Transverse colon (tissue), 4 donors: ENCODE data around the gene MYO16. TPM values are rescaled to one million over a fixed set of nuclear protein-coding genes. Genes with fewer than 3 reads are reported as not detected.

Experiments
- DNase-seq: peaks from one replicate; pipeline ENCODE4 v3.0.0-alpha.2; 2019
- H3K27ac ChIP-seq, 4 donors: fragments of 200-600 bp; sonication (generic); 2 replicates each; pipeline ENCODE4 v1.5.1; 2016 to 2018; ENCODE audit warnings: inconsistent platforms in 4 of 4
- H3K27me3 ChIP-seq: fragments of 200-600 bp; sonication (generic); 2 replicates; pipeline ENCODE4 v1.5.1; 2017; ENCODE audit warnings: inconsistent platforms
- H3K36me3 ChIP-seq, 4 donors: fragments of 200-600 bp; sonication (generic); 2 replicates each; pipeline ENCODE4 v1.5.1; 2017 to 2019; ENCODE audit warnings: inconsistent platforms in 4 of 4
- H3K4me1 ChIP-seq, 4 donors: fragments of 200-600 bp; sonication (generic); 2 replicates each; pipeline ENCODE4 v1.5.1; 2017 to 2020; ENCODE audit warnings: inconsistent platforms in 4 of 4
- H3K4me3 ChIP-seq, 4 donors: fragments of 200-600 bp; sonication (generic); 1 replicate in 1 of 4; 2 replicates in 3 of 4; pipeline versions ENCODE4 v1.5.1 to v1.6.1; 2017 to 2019; ENCODE audit warnings: inconsistent platforms in 4 of 4
- H3K9me3 ChIP-seq, 2 donors: fragments of 200-600 bp; sonication (generic); 2 replicates each; pipeline ENCODE4 v1.5.1; 2017 to 2019; ENCODE audit warnings: inconsistent platforms in 2 of 2
- EP300 ChIP-seq: sonication (generic); formaldehyde crosslinking; IDR thresholded peaks from one replicate; pipeline ENCODE4 v1.6.1; 2017; ENCODE audit warnings: antibody characterized with exemption, low read depth
- POLR2A ChIP-seq: fragments of 450-650 bp; IDR thresholded peaks from one replicate; pipeline ENCODE4 v1.6.1; 2016; ENCODE audit warnings: antibody characterized with exemption, mild to moderate bottlenecking, moderate library complexity
- POLR2AphosphoS5 ChIP-seq, 3 donors: sonication (generic); formaldehyde crosslinking; IDR thresholded peaks; one replicate each; pipeline ENCODE4 v1.6.1; 2016; ENCODE audit warnings: antibody characterized with exemption in 3 of 3
- WGBS, 2 donors: methylation state at CpG; one replicate each; pipeline ENCODE4 v1.1.5; 2018; ENCODE audit warnings: low coverage in 1 of 2; 5-methylcytosine and 5-hydroxymethylcytosine counted together
- in situ Hi-C, 4 donors: fragments of 200-750 bp; cut with MboI; loops; one replicate each; pipeline versions ENCODE4 v1.15.0 to v1.15.1; 2017; ENCODE audit warnings: low sequenced_read_pairs in 3 of 4, low pct_ligation_motif_present in 1 of 4, low pct_unique_long_range_greater_than_20kb in 1 of 4
- intact Hi-C: fragments of 100-400 bp; cut with DNase I; formaldehyde crosslinking; loops from one replicate; pipeline ENCODE4 v1.15.1; 2023; ENCODE audit warnings: low total_unique reads
- total RNA-seq, 4 donors: library from RNA; depleted of rRNA; stranded (reverse); fragments of >200 nt; gene quantifications; one replicate each; pipeline ENCODE4 v1.1.0, GENCODE V29; 2016
- TF ChIP-seq, protein P1 (sequence below), 5 experiments: fragments of 200-600 bp in 3 of 5; fragments of 450-650 bp in 2 of 5; sonication (generic) in 3 of 5; IDR thresholded peaks; 1 replicate in 2 of 5; 2 replicates in 3 of 5; pipeline ENCODE4 v1.5.1; 2016 to 2017; ENCODE audit warnings: antibody characterized with exemption in 5 of 5, inconsistent platforms in 3 of 5, mild to moderate bottlenecking in 2 of 5, moderate library complexity in 1 of 5

MYO16 gene
- total RNA-seq, 4 donors from 2014 or later = under 0.01 to 3.4 TPM; not detected in 2

GRCh38 chr13:108690726-108691125, 61.3 kb downstream of the MYO16 start:
- TF ChIP-seq, protein P1, sequence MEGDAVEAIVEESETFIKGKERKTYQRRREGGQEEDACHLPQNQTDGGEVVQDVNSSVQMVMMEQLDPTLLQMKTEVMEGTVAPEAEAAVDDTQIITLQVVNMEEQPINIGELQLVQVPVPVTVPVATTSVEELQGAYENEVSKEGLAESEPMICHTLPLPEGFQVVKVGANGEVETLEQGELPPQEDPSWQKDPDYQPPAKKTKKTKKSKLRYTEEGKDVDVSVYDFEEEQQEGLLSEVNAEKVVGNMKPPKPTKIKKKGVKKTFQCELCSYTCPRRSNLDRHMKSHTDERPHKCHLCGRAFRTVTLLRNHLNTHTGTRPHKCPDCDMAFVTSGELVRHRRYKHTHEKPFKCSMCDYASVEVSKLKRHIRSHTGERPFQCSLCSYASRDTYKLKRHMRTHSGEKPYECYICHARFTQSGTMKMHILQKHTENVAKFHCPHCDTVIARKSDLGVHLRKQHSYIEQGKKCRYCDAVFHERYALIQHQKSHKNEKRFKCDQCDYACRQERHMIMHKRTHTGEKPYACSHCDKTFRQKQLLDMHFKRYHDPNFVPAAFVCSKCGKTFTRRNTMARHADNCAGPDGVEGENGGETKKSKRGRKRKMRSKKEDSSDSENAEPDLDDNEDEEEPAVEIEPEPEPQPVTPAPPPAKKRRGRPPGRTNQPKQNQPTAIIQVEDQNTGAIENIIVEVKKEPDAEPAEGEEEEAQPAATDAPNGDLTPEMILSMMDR (IDR thresholded peaks at IDR 0.05) = no peak
- intact Hi-C loops = no loop called here
- no peaks in the 10 kb centered on the region for H3K36me3 ChIP-seq
- no peak overlapping the region for H3K4me3 ChIP-seq
- 50 to 85% methylated on average over 1 of the region's 1 CpG for WGBS, 2 donors
- DNase-seq = no peak
- H3K27ac ChIP-seq = no peak overlapping the region
- no peaks in the 10 kb centered on the region for H3K27me3 ChIP-seq
- no peaks in the 10 kb centered on the region for H3K4me1 ChIP-seq
- no peaks in the 10 kb centered on the region for H3K9me3 ChIP-seq
- in situ Hi-C loops = no loop called here

- no peaks in the 10 kb centered on the region for H3K4me1 ChIP-seq
- no peaks in the 10 kb centered on the region for H3K27me3 ChIP-seq
- H3K27ac ChIP-seq = no peak overlapping the region
- peaks cover 3 to 5% of the 10 kb centered on the region in 2 donors for H3K9me3 ChIP-seq
- 38 to 49% methylated on average over 8 to 9 of the region's 9 CpGs for WGBS, 2 donors
- in situ Hi-C loops = no loop called here
- no peaks in the 10 kb centered on the region for H3K36me3 ChIP-seq
- intact Hi-C loops = loop anchor here (5.0 kb wide), 1 partner anchor 578 kb away; no protein-coding TSS in a partner anchor
- no peak for TF ChIP-seq POLR2A
- TF ChIP-seq EP300 = no peak
- TF ChIP-seq POLR2AphosphoS5 (IDR thresholded peaks at IDR 0.05) = no peak
- TF ChIP-seq, protein P1 (IDR thresholded peaks at IDR 0.05) = no peak
- no peak overlapping the region for H3K4me3 ChIP-seq
- no peak for DNase-seq
Observed at GRCh38 chr13:108700422-108701170, 71.2 kb downstream of the MYO16 start.

DNA sequence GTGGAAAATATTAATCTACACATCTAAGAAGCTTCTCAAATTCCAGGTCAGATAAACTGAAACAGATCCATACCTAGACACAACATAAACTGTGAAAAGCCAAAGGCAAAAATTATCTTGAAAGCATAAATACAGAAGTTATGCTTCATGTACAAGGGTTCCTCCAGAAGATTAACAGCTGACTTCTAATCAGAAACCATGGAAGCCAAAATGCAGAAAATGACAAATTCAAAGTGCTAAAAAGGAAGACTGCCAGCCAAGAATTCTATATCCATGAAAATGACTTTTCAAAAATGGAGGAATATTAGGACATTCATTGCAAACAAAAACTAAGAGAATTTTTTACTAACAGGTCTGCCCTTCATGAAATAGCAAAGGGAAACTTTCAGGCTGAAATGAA, 72.8 kb downstream of the MYO16 start:
- TF ChIP-seq POLR2A (no peak), POLR2AphosphoS5 (IDR thresholded peaks at IDR 0.05) (no peak), EP300 (no peak)
- TF ChIP-seq, protein P1 (IDR thresholded peaks at IDR 0.05) = no peak
- no peak overlapping the region for H3K4me3 ChIP-seq
- no peaks in the 10 kb centered on the region for H3K36me3 ChIP-seq
- H3K27me3 ChIP-seq = no peaks in the 10 kb centered on the region
- H3K27ac ChIP-seq = no peak overlapping the region
- H3K9me3 ChIP-seq = peaks cover 3 to 5% of the 10 kb centered on the region in 2 donors
- DNase-seq = no peak
- intact Hi-C loops (loop anchor here (5.0 kb wide), 1 partner anchor 580 kb away; no protein-coding TSS in a partner anchor), in situ Hi-C loops (no loop called here)
- no peaks in the 10 kb centered on the region for H3K4me1 ChIP-seq

DNA sequence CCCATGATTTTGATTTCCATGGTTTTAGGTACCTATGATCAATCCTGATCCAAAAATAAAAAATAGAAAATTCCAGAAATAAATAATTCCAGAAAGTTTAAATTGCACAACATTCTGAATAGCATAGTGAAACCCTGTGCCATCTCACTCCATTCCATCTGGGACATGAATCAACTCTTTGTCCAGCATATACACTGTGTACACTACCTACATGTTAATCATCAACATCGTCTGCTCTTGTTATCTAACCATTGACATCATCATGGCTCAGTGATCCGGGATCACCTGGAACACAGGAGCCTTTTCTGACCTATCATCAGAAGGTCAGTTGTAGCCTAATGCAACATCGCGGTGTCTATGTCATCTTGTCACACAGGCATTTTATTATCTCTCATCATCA, 75.6 kb downstream of the MYO16 start:
- 70 to 76% methylated on average over 2 to 4 of the region's 4 CpGs for WGBS, 2 donors
- DNase-seq = no peak
- in situ Hi-C loops = no loop called here

More for the DNA sequence above, 75.6 kb downstream of the MYO16 start:
- Histone ChIP-seq H3K36me3 (no peaks in the 10 kb centered on the region), H3K4me1 (no peaks in the 10 kb centered on the region), H3K4me3 (no peak overlapping the region), H3K27ac (no peak overlapping the region), H3K9me3 (peaks cover 3 to 5% of the 10 kb centered on the region in 2 donors), H3K27me3 (no peaks in the 10 kb centered on the region)
- intact Hi-C loops = no loop called here
- no peak for TF ChIP-seq POLR2AphosphoS5 (IDR thresholded peaks at IDR 0.05)
- TF ChIP-seq, protein P1 (IDR thresholded peaks at IDR 0.05) = no peak
- no peak for TF ChIP-seq EP300
- no peak for TF ChIP-seq POLR2A
